WTC11 (cell line): ENCODE results near the gene B3GNT7. TPM values are rescaled to one million over a fixed set of nuclear protein-coding genes. Genes with fewer than 3 reads are reported as not detected.

Source experiments
- ATAC-seq: fragments of 200-7000 bp; cut with Tn5 transposase; 2 replicates; pipeline ENCODE4 v1.10.0; 2021; ENCODE audit warnings: mild to moderate bottlenecking, moderate library complexity
- CTCF ChIA-PET: fragments of 300-600 bp; sonication (Branson Sonifier 250); formaldehyde crosslinking; loops from one replicate; lab custom pipeline; 2021; ENCODE audit warnings: antibody characterized with exemption; lab: Charles Lee
- POLR2A ChIA-PET: fragments of 350-600 bp; sonication (Branson Sonifier 250); formaldehyde crosslinking; loops from one replicate; lab custom pipeline; 2021; ENCODE audit warnings: antibody characterized with exemption; lab: Charles Lee
- DNase-seq: peaks from one replicate; pipeline ENCODE4 v3.0.0; 2021; ENCODE audit warnings: low spot score
- H3K27ac Mint-ChIP-seq: 2 replicates; pipeline ENCODE4 v1.8.0; 2021; ENCODE audit warnings: mixed read lengths
- H3K27me3 Mint-ChIP-seq: 2 replicates; pipeline ENCODE4 v1.8.0; 2021; ENCODE audit warnings: low read depth, mild to moderate bottlenecking, moderate library complexity, mixed read lengths
- H3K36me3 Mint-ChIP-seq: 2 replicates; pipeline ENCODE4 v1.8.0; 2021; ENCODE audit warnings: mixed read lengths
- H3K4me1 Mint-ChIP-seq: 2 replicates; pipeline ENCODE4 v1.8.0; 2022; ENCODE audit warnings: mixed read lengths
- H3K4me3 Mint-ChIP-seq: 2 replicates; pipeline ENCODE4 v1.8.0; 2021; ENCODE audit warnings: mild to moderate bottlenecking, moderate library complexity, mixed read lengths
- H3K9me3 Mint-ChIP-seq: 2 replicates; pipeline ENCODE4 v1.8.0; 2021; ENCODE audit warnings: mixed read lengths
- CBFB ChIP-seq: sonication (generic); formaldehyde crosslinking; IDR thresholded peaks from 2 replicates; pipeline ENCODE4 v1.8.1; 2022; ENCODE audit warnings: mild to moderate bottlenecking, low read depth, missing genetic modification reagents
- ELF4 ChIP-seq: sonication (generic); formaldehyde crosslinking; IDR thresholded peaks from 2 replicates; pipeline ENCODE4 v1.8.1; 2022; ENCODE audit warnings: low read depth, mild to moderate bottlenecking, moderate library complexity, missing genetic modification reagents
- EMX1 ChIP-seq: fragments of 250-450 bp; sonication (Bioruptor Pico); IDR thresholded peaks from 2 replicates; pipeline ENCODE4 v1.8.0; 2021; ENCODE audit warnings: mild to moderate bottlenecking
- FOXJ3 ChIP-seq: sonication (generic); formaldehyde crosslinking; IDR thresholded peaks from 2 replicates; pipeline ENCODE4 v1.9.0; 2021; ENCODE audit warnings: missing genetic modification reagents, mild to moderate bottlenecking, borderline replicate concordance
- MLX ChIP-seq: sonication (generic); formaldehyde crosslinking; IDR thresholded peaks from 2 replicates; pipeline ENCODE4 v1.8.1; 2023; ENCODE audit warnings: mild to moderate bottlenecking, missing genetic modification reagents, moderate library complexity
- MXD4 ChIP-seq: fragments of 250-450 bp; sonication (Bioruptor Pico); IDR thresholded peaks from 2 replicates; pipeline ENCODE4 v1.8.0; 2021; ENCODE audit warnings: mild to moderate bottlenecking, moderate library complexity, borderline replicate concordance
- NFYB ChIP-seq: sonication (generic); formaldehyde crosslinking; conservative IDR thresholded peaks from 2 replicates; pipeline ENCODE4 v1.8.0; 2022; ENCODE audit warnings: low read depth, missing genetic modification reagents
- NR1H2 ChIP-seq: sonication (generic); formaldehyde crosslinking; IDR thresholded peaks from 2 replicates; pipeline ENCODE4 v1.9.0; 2021; ENCODE audit warnings: mild to moderate bottlenecking, moderate library complexity, missing genetic modification reagents
- NR3C1 ChIP-seq: sonication (generic); formaldehyde crosslinking; conservative IDR thresholded peaks from 2 replicates; pipeline ENCODE4 v1.8.1; 2023; ENCODE audit warnings: low read depth, mild to moderate bottlenecking, missing genetic modification reagents
- OVOL2 ChIP-seq: fragments of 250-450 bp; sonication (Bioruptor Pico); IDR thresholded peaks from 2 replicates; pipeline ENCODE4 v1.9.0; 2021; ENCODE audit warnings: mild to moderate bottlenecking, borderline replicate concordance
- RELA ChIP-seq: sonication (generic); formaldehyde crosslinking; IDR thresholded peaks from 2 replicates; pipeline ENCODE4 v1.8.1; 2022; ENCODE audit warnings: missing genetic modification reagents, mild to moderate bottlenecking, borderline replicate concordance
- SMAD3 ChIP-seq: sonication (generic); formaldehyde crosslinking; IDR thresholded peaks from 2 replicates; pipeline ENCODE4 v1.8.0; 2022; ENCODE audit warnings: missing genetic modification reagents, mild to moderate bottlenecking, borderline replicate concordance
- ZNF263 ChIP-seq: sonication (generic); formaldehyde crosslinking; IDR thresholded peaks from 2 replicates; pipeline ENCODE4 v1.8.1; 2022; ENCODE audit warnings: low read depth, mild to moderate bottlenecking, moderate library complexity, missing genetic modification reagents
- ZNF532 ChIP-seq: fragments of 250-450 bp; sonication (Bioruptor Pico); IDR thresholded peaks from 2 replicates; pipeline ENCODE4 v1.9.0; 2021; ENCODE audit warnings: mild to moderate bottlenecking, borderline replicate concordance
- ZSCAN18 ChIP-seq: fragments of 250-450 bp; sonication (Bioruptor Pico); IDR thresholded peaks from 2 replicates; pipeline ENCODE4 v2.1.2; 2022; ENCODE audit warnings: mild to moderate bottlenecking, moderate library complexity
- total RNA-seq: library from RNA; stranded (reverse); gene quantifications from 3 replicates; pipeline ENCODE4 v1.2.3, GENCODE V29; 2021
- TF ChIP-seq, protein P1 (sequence below): fragments of 200-600 bp; IDR thresholded peaks from 2 replicates; pipeline ENCODE4 v1.8.0; 2022; ENCODE audit warnings: antibody characterized with exemption
- TF ChIP-seq, protein P2 (sequence below): sonication (generic); formaldehyde crosslinking; IDR thresholded peaks from 2 replicates; pipeline ENCODE4 v1.8.0; 2022; ENCODE audit warnings: mild to moderate bottlenecking, missing genetic modification reagents
- TF ChIP-seq, protein P3 (sequence below): fragments of 250-450 bp; sonication (Bioruptor Pico); IDR thresholded peaks from 2 replicates; pipeline ENCODE4 v1.9.0; 2021; ENCODE audit warnings: mild to moderate bottlenecking
- TF ChIP-seq, protein P4 (sequence below): sonication (generic); formaldehyde crosslinking; IDR thresholded peaks from 2 replicates; pipeline ENCODE4 v1.8.1; 2022; ENCODE audit warnings: mild to moderate bottlenecking, moderate library complexity, missing genetic modification reagents
- TF ChIP-seq, protein P5 (sequence below): sonication (generic); formaldehyde crosslinking; IDR thresholded peaks from 2 replicates; pipeline ENCODE4 v1.8.1; 2023; ENCODE audit warnings: mild to moderate bottlenecking, missing genetic modification reagents, moderate library complexity

Gene B3GNT7
- total RNA-seq, 1 experiment from 2014 or later: 151 TPM

DNA sequence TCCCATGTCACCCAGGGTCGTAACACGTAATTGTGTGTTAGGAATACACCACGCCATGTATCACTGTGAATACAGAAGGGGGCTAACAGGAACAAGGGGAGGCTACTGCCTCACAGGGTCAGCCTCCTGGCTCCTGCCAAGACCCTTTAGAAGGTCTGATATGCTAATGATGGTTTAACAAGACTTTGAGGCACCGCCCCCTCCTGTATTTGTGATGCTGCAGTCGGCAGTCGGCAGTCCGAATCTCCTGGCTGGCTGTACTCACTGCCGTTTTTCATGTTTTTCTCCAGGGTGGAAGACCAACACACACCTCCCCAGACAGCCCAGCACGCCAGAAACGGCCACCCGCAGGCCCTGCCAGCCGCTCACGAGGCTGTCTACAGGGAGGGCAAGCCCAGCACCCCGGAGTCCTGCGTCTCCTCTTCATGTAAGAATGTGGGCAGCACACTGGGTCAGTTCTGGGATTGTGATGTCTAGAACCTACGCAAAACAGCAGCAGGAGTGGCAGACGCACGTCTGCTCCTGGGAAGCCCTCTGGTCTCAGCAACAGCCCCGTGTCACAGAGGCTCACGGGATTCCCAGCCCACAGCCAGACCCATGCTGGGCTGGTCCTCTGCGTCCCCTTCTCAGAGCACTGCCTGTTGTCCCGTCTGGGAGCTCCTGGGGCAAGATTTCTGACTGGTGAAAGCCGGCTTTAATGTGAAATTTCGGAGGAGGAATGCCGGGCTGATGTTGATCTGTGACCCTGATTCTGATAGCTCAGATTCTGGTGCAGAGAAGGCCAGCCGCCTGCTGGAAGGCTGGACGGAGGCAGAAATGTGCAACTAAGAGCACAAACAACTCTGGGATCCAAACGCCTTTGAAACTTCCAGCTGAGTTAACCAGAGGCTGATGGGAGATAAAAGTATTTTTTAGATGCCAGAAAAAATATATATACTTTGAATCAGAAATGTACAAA is 39.7 kb upstream of the B3GNT7 start:
- no peaks in the 10 kb centered on the region for H3K27me3 Mint-ChIP-seq
- TF ChIP-seq, protein P1, sequence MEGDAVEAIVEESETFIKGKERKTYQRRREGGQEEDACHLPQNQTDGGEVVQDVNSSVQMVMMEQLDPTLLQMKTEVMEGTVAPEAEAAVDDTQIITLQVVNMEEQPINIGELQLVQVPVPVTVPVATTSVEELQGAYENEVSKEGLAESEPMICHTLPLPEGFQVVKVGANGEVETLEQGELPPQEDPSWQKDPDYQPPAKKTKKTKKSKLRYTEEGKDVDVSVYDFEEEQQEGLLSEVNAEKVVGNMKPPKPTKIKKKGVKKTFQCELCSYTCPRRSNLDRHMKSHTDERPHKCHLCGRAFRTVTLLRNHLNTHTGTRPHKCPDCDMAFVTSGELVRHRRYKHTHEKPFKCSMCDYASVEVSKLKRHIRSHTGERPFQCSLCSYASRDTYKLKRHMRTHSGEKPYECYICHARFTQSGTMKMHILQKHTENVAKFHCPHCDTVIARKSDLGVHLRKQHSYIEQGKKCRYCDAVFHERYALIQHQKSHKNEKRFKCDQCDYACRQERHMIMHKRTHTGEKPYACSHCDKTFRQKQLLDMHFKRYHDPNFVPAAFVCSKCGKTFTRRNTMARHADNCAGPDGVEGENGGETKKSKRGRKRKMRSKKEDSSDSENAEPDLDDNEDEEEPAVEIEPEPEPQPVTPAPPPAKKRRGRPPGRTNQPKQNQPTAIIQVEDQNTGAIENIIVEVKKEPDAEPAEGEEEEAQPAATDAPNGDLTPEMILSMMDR: no peak
- TF ChIP-seq NR3C1 (CRISPR knock-in tag) (no peak), RELA (CRISPR knock-in tag) (no peak), NFYB (no peak), SMAD3 (CRISPR knock-in tag) (no peak), ELF4 (no peak), EMX1 (CRISPR knock-in tag) (no peak), ZSCAN18 (no peak), FOXJ3 (CRISPR knock-in tag) (no peak), NR1H2 (CRISPR knock-in tag) (no peak), ZNF532 (CRISPR knock-in tag) (no peak), OVOL2 (CRISPR knock-in tag) (no peak), MLX (CRISPR knock-in tag) (no peak), ZNF263 (CRISPR knock-in tag) (no peak), MXD4 (CRISPR knock-in tag) (no peak), CBFB (CRISPR knock-in tag) (no peak)
- TF ChIP-seq, protein P2, sequence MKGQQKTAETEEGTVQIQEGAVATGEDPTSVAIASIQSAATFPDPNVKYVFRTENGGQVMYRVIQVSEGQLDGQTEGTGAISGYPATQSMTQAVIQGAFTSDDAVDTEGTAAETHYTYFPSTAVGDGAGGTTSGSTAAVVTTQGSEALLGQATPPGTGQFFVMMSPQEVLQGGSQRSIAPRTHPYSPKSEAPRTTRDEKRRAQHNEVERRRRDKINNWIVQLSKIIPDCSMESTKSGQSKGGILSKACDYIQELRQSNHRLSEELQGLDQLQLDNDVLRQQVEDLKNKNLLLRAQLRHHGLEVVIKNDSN (CRISPR knock-in tag): no peak
- TF ChIP-seq, protein P3, sequence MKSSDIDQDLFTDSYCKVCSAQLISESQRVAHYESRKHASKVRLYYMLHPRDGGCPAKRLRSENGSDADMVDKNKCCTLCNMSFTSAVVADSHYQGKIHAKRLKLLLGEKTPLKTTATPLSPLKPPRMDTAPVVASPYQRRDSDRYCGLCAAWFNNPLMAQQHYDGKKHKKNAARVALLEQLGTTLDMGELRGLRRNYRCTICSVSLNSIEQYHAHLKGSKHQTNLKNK (CRISPR knock-in tag): no peak
- TF ChIP-seq, protein P4, sequence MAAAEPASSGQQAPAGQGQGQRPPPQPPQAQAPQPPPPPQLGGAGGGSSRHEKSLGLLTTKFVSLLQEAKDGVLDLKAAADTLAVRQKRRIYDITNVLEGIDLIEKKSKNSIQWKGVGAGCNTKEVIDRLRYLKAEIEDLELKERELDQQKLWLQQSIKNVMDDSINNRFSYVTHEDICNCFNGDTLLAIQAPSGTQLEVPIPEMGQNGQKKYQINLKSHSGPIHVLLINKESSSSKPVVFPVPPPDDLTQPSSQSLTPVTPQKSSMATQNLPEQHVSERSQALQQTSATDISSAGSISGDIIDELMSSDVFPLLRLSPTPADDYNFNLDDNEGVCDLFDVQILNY: no peak
- TF ChIP-seq, protein P5, sequence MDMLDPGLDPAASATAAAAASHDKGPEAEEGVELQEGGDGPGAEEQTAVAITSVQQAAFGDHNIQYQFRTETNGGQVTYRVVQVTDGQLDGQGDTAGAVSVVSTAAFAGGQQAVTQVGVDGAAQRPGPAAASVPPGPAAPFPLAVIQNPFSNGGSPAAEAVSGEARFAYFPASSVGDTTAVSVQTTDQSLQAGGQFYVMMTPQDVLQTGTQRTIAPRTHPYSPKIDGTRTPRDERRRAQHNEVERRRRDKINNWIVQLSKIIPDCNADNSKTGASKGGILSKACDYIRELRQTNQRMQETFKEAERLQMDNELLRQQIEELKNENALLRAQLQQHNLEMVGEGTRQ (CRISPR knock-in tag): no peak
- CTCF ChIA-PET: interaction anchor here (0.8 to 2.0 kb wide), 7 partner anchors 8 to 96 kb away, joined by 3 to 7 read pairs (median 3); no protein-coding TSS in a partner anchor
- H3K36me3 Mint-ChIP-seq: peaks cover under 1% of the 10 kb centered on the region; the same call in 1 of the 2 replicates
- DNase-seq (no peak), ATAC-seq (peak; percentile 31)
- H3K4me3 Mint-ChIP-seq: no peak overlapping the region
- POLR2A ChIA-PET: interaction anchor here (0.5 kb wide), 1 partner anchor 132 kb away, joined by 3 read pairs; no protein-coding TSS in a partner anchor
- H3K9me3 Mint-ChIP-seq: no peaks in the 10 kb centered on the region
- peaks cover 43% of the 10 kb centered on the region for H3K4me1 Mint-ChIP-seq
- peak overlapping the region; percentile 75 for H3K27ac Mint-ChIP-seq
